Measurements from ENCODE around the gene TMEM107.

TMEM107 gene

GRCh38 chr17:8128125-8128784 is 47.9 kb downstream of the TMEM107 start:
- no peak for DNase-seq

- peak; percentile 61 for DNase-seq
These were observed 49.6 kb downstream of the TMEM107 start for GRCh38 chr17:8126491-8127066.

- peak; percentile 50 for DNase-seq
These were observed 50.2 kb downstream of the TMEM107 start for GRCh38 chr17:8125947-8126490.

- peak; percentile 84 for DNase-seq
These were observed 50.8 kb downstream of the TMEM107 start for GRCh38 chr17:8125154-8125946.

- DNase-seq, result peak; percentile 45
These were observed 51.6 kb downstream of the TMEM107 start for GRCh38 chr17:8124350-8125153.

GRCh38 chr17:8123695-8124349 is 52.4 kb downstream of the TMEM107 start, which contains the start of gene HES7:
HES7 (minus strand) TSS chr17:8124106; CDS start chr17:8124084, 22 bp downstream.
- peak; percentile 65 for DNase-seq

- DNase-seq, result peak; percentile 57
These were observed 53.1 kb downstream of the TMEM107 start for GRCh38 chr17:8122924-8123694.
